Measurements from ENCODE around the gene PDP2. TPM values are rescaled to one million over a fixed set of nuclear protein-coding genes. Genes with fewer than 3 reads are reported as not detected.
"Not testable (repeated sequence)": the region's sequence is repeated elsewhere in the genome, so short reads cannot be mapped to it uniquely, and the experiment has no call there.

Gene PDP2
- total RNA-seq, 2 experiments from 2014 or later = 24.2 to 26.9 TPM

DNA sequence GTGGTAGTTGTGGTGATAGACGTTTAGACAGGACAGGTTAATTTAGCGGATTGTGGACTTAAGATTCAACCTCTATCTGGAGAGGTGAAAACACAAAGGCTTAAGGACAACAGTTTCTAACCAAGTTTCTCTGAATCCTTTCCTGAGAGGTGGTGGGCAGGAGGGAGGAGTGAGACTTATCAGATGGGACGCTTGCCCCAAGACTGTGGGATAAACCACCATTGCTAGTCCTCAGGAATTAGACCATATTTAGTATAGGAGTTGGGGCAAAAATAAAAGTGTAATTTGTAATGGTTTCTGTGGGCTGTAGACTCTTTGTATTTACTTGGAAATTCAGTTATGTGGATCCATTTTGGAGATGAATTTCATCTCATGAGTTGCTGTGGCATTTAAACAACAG is 6.6 kb downstream of the PDP2 start:
- peaks cover 49% of the 10 kb centered on the region for H3K36me3 Mint-ChIP-seq (ENCODE audit: low read depth)
- ChIA-PET CTCF (interaction anchor here (1.0 to 1.5 kb wide), 2 partner anchors 9 to 23 kb away, joined by 5 to 6 read pairs; no protein-coding TSS in a partner anchor), POLR2A (no interaction called here)
- no peak overlapping the region for H3K27ac Mint-ChIP-seq
- H3K9me3 Mint-ChIP-seq (ENCODE audit: insufficient read depth) = no peaks in the 10 kb centered on the region
- no peak overlapping the region for H3K4me3 Mint-ChIP-seq
- no peak for DNase-seq
- no peaks in the 10 kb centered on the region for H3K27me3 Mint-ChIP-seq (ENCODE audit: low read depth)
- ATAC-seq = no peak
- peaks cover 50% of the 10 kb centered on the region for H3K4me1 Mint-ChIP-seq (ENCODE audit: low read depth)

DNA sequence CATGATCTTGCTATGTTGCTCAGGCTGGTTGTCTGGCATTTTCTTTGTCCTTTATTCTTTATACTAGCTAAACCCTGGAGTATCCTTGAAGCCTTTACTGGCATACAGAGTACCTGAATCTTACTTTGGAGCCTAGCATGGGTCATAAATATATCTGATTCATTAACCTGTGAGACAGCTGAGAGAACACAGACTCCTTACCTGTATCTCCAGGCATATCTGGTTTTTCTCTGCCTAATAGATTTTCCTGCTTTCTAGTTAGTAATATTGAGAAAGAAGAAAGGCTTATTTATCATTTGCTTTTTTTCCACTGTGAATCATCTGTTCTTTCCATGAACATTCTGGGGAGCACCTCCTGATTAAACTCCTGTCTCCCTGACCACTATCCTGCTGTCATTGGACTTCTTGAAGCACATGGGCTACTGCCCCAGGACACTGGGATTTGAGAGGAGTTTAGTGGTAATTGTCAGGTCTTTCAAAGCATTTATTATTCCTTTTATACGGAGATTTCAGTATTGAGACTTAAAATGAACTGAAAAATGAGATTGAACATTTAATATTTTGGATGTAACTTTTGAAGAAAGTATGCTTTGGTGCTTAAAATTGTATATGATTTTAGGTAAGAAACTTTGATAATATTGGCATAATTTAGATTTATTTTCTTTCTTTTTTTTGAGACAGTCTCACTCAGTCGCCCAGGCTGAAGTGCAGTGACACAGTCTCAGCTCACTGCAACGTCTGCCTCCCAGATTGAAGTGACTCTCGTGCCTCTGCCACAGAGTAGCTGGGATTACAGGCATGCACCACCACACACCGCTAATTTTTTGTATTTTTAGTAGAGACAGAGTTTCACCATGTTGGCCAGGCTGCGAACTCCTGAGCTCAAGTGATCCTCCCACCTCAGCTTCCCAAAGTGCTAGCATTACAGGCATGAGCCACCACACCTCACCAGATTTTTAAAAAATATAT is 8.6 kb downstream of the PDP2 start:
- POLR2A ChIA-PET = no interaction called here
- H3K27ac Mint-ChIP-seq = no peak overlapping the region
- no peak overlapping the region for H3K4me3 Mint-ChIP-seq
- peaks cover 52% of the 10 kb centered on the region for H3K36me3 Mint-ChIP-seq (ENCODE audit: low read depth)
- no peaks in the 10 kb centered on the region for H3K27me3 Mint-ChIP-seq (ENCODE audit: low read depth)
- H3K4me1 Mint-ChIP-seq (ENCODE audit: low read depth) = peaks cover 49% of the 10 kb centered on the region
- no peaks in the 10 kb centered on the region for H3K9me3 Mint-ChIP-seq (ENCODE audit: insufficient read depth)
- ATAC-seq = no peak
- CTCF ChIA-PET = interaction anchor here (0.7 to 0.8 kb wide), 2 partner anchors 9 to 16 kb away, joined by 3 read pairs; partner anchors contain the start of gene PDP2
- DNase-seq = no peak

DNA sequence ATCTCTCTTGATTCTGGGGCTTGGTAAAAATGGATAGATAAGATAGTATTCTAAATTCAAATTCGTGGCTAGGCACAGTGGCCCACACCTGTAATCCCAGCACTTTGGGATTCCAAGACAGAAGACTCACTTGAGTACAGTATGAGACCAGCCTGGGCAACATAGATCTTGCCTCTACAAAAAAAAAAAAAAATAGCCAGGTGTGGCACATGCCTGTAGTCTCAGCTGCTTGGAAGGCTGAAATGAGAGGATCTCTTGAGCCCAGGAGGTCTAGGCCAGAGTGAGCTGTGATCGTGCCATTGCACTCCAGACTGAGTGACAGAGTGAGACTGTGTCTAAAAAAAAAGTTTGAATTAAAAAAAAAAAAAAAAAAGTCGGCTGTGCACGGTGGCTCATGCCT is 9.3 kb downstream of the PDP2 start:
- CTCF ChIA-PET = interaction anchor here (1.7 kb wide), 1 partner anchor 39 kb away, joined by 7 read pairs; no protein-coding TSS in a partner anchor
- H3K27ac Mint-ChIP-seq = no peak overlapping the region

DNA sequence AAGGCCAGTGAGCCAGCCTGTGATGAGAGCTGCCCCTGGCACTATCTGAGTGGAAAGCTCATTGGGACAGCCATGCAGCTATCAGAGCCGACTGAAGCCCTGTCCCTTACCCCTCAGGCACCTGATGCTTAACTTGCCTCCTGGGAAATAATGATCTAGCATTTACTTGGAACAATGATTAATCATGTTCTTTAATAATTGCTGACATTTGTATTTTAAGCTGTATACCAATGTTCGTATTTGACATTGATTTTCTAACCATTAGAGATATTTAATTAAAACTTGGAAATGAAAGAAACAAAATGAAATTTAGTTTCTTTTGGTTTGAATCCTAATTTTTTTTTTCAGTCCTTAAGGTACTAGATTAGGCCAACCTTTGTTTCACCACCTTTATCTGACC is 10.5 kb downstream of the PDP2 start:
- H3K27me3 Mint-ChIP-seq (ENCODE audit: low read depth) = no peaks in the 10 kb centered on the region
- no peak for DNase-seq
- no peak for ATAC-seq
- POLR2A ChIA-PET = interaction anchor here (0.7 kb wide), 1 partner anchor 85 kb away, joined by 4 read pairs; no protein-coding TSS in a partner anchor
- H3K27ac Mint-ChIP-seq = no peak overlapping the region
- CTCF ChIA-PET = interaction anchor here (0.8 to 4.2 kb wide), 10 partner anchors 9 to 139 kb away, joined by 3 to 30 read pairs (median 5); partner anchors contain the start of genes DYNC1LI2, NAE1 and PDP2
- H3K4me3 Mint-ChIP-seq = no peak overlapping the region
- peaks cover 46% of the 10 kb centered on the region for H3K4me1 Mint-ChIP-seq (ENCODE audit: low read depth)
- H3K36me3 Mint-ChIP-seq (ENCODE audit: low read depth) = peaks cover 36% of the 10 kb centered on the region
- no peaks in the 10 kb centered on the region for H3K9me3 Mint-ChIP-seq (ENCODE audit: insufficient read depth)

More for the DNA sequence above, 9.3 kb downstream of the PDP2 start:
- DNase-seq (no peak), ATAC-seq (no peak)
- peaks cover 46% of the 10 kb centered on the region for H3K36me3 Mint-ChIP-seq (ENCODE audit: low read depth)
- H3K27me3 Mint-ChIP-seq (ENCODE audit: low read depth) = no peaks in the 10 kb centered on the region
- H3K4me3 Mint-ChIP-seq = no peak overlapping the region
- H3K4me1 Mint-ChIP-seq (ENCODE audit: low read depth) = peaks cover 51% of the 10 kb centered on the region
- H3K9me3 Mint-ChIP-seq (ENCODE audit: insufficient read depth) = no peaks in the 10 kb centered on the region
- POLR2A ChIA-PET = no interaction called here

DNA sequence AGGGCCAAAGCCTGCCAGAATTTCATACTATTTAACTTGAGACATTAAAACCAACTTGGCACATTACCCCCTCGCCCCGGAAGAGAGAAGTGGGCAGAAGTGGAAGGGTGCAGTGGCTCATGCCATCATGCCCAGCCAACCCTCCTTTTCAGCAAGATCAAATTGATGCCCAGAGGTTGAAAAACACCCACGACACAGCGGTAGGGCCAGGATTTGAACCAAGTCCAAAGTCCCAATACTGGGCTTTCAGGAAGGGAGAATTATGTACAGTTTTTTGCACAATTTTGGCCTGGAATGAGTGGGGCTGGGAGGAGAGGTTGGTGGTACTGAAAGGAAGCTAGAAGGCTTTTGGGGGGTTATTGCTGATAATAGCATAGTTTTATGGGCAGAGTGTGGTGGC is 11.0 kb downstream of the PDP2 start:
- ATAC-seq = no peak
- ChIA-PET CTCF (interaction anchor here (1.3 to 6.7 kb wide), 8 partner anchors 10 to 140 kb away, joined by 3 to 94 read pairs (median 12); partner anchors contain the start of genes DYNC1LI2, NAE1, PDP2 and RRAD), POLR2A (interaction anchor here (0.7 kb wide), 1 partner anchor 84 kb away, joined by 4 read pairs; no protein-coding TSS in a partner anchor)
- Mint-ChIP-seq H3K36me3 (ENCODE audit: low read depth) (peaks cover 34% of the 10 kb centered on the region), H3K9me3 (ENCODE audit: insufficient read depth) (no peaks in the 10 kb centered on the region), H3K27me3 (ENCODE audit: low read depth) (no peaks in the 10 kb centered on the region), H3K4me3 (no peak overlapping the region), H3K4me1 (ENCODE audit: low read depth) (peaks cover 44% of the 10 kb centered on the region), H3K27ac (peak overlapping the region; percentile 62)
- DNase-seq = no peak

DNA sequence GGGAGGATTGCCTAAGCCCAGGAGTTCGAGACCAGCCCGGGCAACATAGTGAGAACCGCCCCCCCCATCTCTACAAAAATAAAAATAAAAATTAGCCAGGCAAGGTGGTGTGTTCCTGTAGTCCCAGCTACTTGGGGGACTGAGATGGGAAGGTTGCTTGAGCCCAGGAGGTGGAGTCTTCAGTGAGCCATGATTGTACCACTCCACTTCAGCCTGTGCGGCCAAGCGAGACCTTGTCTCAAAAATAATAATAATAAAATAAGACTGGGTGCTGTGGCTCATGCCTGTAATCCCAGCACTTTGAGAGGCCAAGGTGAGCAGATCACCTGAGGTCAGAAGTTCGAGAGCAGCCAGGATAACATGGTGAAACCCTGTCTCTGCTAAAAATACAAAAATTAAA is 11.5 kb downstream of the PDP2 start:
- H3K27ac Mint-ChIP-seq = no peak overlapping the region
- H3K36me3 Mint-ChIP-seq (ENCODE audit: low read depth) = peaks cover 29% of the 10 kb centered on the region
- DNase-seq (no peak), ATAC-seq (no peak)
- H3K4me1 Mint-ChIP-seq (ENCODE audit: low read depth) = peaks cover 39% of the 10 kb centered on the region
- H3K27me3 Mint-ChIP-seq (ENCODE audit: low read depth) = no peaks in the 10 kb centered on the region
- POLR2A ChIA-PET = no interaction called here
- no peak overlapping the region for H3K4me3 Mint-ChIP-seq
- CTCF ChIA-PET = interaction anchor here (0.6 to 6.7 kb wide), 9 partner anchors 10 to 209 kb away, joined by 3 to 94 read pairs (median 11); partner anchors contain the start of genes DYNC1LI2, PDP2 and RRAD
- H3K9me3 Mint-ChIP-seq (ENCODE audit: insufficient read depth) = no peaks in the 10 kb centered on the region

DNA sequence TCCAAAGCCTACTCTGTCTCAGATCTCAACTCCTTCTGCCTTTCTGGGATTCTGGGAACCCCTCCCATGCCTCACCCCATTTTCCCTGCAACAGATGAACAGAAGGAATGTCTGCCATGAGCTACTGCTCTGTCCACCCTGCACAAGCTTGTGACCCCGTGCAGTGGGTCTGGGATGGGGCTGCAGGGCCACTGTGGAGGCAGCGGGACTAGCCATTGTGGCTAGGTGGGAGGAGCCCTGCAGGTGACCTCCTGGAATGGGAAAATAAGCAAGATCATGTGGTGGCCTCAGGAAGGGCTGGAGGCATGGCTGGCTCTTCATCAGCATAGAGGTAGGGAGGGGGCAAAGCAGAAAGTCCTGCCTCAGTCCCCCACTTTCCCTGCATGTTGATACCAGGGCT is 13.7 kb downstream of the PDP2 start:
- Mint-ChIP-seq H3K27me3 (ENCODE audit: low read depth) (no peaks in the 10 kb centered on the region), H3K27ac (peak overlapping the region; percentile 51), H3K4me1 (ENCODE audit: low read depth) (peaks cover 26% of the 10 kb centered on the region), H3K36me3 (ENCODE audit: low read depth) (peaks cover 12% of the 10 kb centered on the region), H3K4me3 (no peak overlapping the region), H3K9me3 (ENCODE audit: insufficient read depth) (no peaks in the 10 kb centered on the region)
- DNase-seq (no peak), ATAC-seq (no peak)
- ChIA-PET CTCF (interaction anchor here (1.7 to 6.7 kb wide), 9 partner anchors 11 to 119 kb away, joined by 4 to 94 read pairs (median 17); partner anchors contain the start of gene RRAD), POLR2A (interaction anchor here (1.3 kb wide), 1 partner anchor 39 kb away, joined by 9 read pairs; no protein-coding TSS in a partner anchor)

DNA sequence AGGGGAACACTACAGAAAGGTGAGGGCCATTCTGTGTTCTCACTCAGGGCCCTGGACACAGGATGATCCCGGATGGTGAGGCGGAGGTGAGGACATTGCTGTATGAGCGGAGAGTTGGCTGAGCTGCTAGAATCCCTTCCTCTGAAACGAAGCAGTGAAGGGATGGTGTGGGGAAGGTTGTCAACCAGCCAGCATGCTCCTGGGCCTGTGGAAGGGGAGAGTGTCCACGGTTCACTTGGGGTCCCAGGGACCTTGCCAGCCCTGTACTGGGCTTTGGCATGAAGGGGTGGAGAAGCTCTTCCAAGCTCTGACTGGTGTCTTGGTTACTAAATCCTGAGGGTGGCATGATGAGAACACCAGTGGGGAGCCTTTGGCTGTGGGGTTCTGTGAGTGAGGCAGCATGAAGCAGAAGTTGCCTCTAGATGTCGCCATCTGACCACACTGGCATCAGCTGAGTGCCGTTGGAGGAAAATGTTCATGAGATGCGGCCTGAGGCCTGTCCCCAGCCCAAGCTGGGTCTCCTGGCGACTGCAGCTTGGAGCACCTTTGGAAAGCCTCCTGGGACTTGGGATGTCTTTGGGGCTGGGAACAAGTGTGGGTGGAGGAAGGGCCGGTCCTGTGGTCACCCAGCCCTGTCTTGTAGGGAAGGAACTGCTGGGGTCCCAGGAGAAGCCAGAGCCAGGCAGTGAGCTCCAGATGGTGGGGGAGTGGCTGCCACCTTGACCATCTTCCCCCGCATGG is 14.8 kb downstream of the PDP2 start:
- DNase-seq (peak; percentile 82), ATAC-seq (peak; percentile 94)
- Mint-ChIP-seq H3K4me1 (ENCODE audit: low read depth) (peaks cover 22% of the 10 kb centered on the region), H3K9me3 (ENCODE audit: insufficient read depth) (no peaks in the 10 kb centered on the region), H3K27ac (peak overlapping the region; percentile 51), H3K4me3 (no peak overlapping the region), H3K27me3 (ENCODE audit: low read depth) (no peaks in the 10 kb centered on the region), H3K36me3 (ENCODE audit: low read depth) (peaks cover 8% of the 10 kb centered on the region)
- ChIA-PET CTCF (interaction anchor here (0.7 to 6.7 kb wide), 33 partner anchors 9 to 290 kb away, joined by 3 to 94 read pairs (median 5); partner anchors contain the start of genes CDH16, CES3, NAE1 and PDP2), POLR2A (interaction anchor here (0.9 to 1.4 kb wide), 3 partner anchors 10 to 33 kb away, joined by 3 to 8 read pairs (median 3); no protein-coding TSS in a partner anchor)

DNA sequence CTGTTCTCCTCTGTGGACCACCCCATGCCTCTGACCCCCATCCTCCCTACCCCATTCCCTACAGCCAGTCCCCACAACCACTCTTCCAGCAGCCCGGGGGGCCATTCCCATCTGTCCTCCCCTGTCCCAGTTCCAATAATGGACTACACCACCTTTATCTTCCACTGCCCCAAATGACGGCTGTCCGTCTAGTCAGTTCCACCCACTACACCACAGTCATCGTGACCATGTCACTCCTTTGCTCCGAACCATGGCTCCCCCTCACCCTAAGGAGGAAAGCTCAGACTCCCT is 15.3 kb downstream of the PDP2 start:
- no peak for ATAC-seq
- Mint-ChIP-seq H3K27ac (no peak overlapping the region), H3K4me1 (ENCODE audit: low read depth) (peaks cover 22% of the 10 kb centered on the region), H3K27me3 (ENCODE audit: low read depth) (no peaks in the 10 kb centered on the region), H3K36me3 (ENCODE audit: low read depth) (peaks cover 8% of the 10 kb centered on the region), H3K9me3 (ENCODE audit: insufficient read depth) (no peaks in the 10 kb centered on the region), H3K4me3 (no peak overlapping the region)
- no peak for DNase-seq
- CTCF ChIA-PET = interaction anchor here (0.7 to 6.7 kb wide), 33 partner anchors 9 to 290 kb away, joined by 3 to 94 read pairs (median 5); partner anchors contain the start of genes CDH16, CES3, NAE1 and PDP2
- POLR2A ChIA-PET = interaction anchor here (0.9 to 1.4 kb wide), 3 partner anchors 9 to 33 kb away, joined by 3 to 8 read pairs (median 3); no protein-coding TSS in a partner anchor

DNA sequence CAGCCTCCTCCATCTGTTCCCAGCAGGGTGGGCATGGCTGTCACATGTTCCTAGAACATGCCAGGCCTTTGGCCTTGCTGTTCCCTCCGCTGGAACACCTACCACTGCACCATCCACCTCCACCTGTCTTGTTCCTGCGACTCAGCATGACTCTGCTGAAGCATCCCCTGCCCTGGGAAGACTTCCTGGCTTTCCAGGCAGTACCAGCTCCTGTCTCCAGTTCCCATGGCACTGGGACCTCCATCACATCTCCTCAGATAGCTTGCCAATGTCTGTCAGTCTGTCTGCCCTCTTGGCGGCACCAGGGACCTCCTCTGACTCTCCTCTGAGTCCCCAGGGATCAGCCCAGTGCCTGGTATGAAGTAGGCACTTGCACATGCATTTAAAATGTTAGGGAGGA is 15.7 kb downstream of the PDP2 start:
- no peaks in the 10 kb centered on the region for H3K27me3 Mint-ChIP-seq (ENCODE audit: low read depth)
- DNase-seq = no peak
- CTCF ChIA-PET = interaction anchor here (0.9 to 6.7 kb wide), 20 partner anchors 9 to 261 kb away, joined by 3 to 94 read pairs (median 8); partner anchors contain the start of genes CDH16, CES3, PDP2 and RRAD
- ATAC-seq = no peak
- H3K9me3 Mint-ChIP-seq (ENCODE audit: insufficient read depth) = no peaks in the 10 kb centered on the region
- no peak overlapping the region for H3K27ac Mint-ChIP-seq
- peaks cover 22% of the 10 kb centered on the region for H3K4me1 Mint-ChIP-seq (ENCODE audit: low read depth)
- POLR2A ChIA-PET = interaction anchor here (1.4 kb wide), 1 partner anchor 33 kb away, joined by 8 read pairs; no protein-coding TSS in a partner anchor
- peaks cover 8% of the 10 kb centered on the region for H3K36me3 Mint-ChIP-seq (ENCODE audit: low read depth)
- H3K4me3 Mint-ChIP-seq = no peak overlapping the region

DNA sequence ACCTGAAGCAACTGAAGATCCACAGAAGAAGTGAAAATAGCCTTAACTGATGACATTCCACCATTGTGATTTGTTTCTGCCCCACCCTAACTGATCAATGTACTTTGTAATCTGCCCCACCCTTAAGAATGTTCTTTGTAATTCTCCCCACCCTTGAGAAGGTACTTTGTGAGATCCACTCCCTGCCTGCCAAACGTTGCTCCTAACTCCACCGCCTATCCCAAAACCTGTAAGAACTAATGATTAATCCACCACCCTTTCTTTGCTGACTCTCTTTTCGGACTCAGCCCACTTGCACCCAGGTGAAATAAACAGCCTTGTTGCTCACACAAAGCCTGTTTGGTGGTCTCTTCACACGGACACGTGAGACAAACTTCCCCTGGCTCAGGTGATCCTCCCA is 16.4 kb downstream of the PDP2 start:
- CTCF ChIA-PET = interaction anchor here (2.1 to 6.7 kb wide), 5 partner anchors 14 to 66 kb away, joined by 6 to 94 read pairs (median 13); partner anchors contain the start of genes NAE1 and RRAD
- H3K36me3 Mint-ChIP-seq (ENCODE audit: low read depth); DNase-seq; POLR2A ChIA-PET; H3K27me3 Mint-ChIP-seq (ENCODE audit: low read depth); H3K27ac Mint-ChIP-seq; H3K4me3 Mint-ChIP-seq; H3K9me3 Mint-ChIP-seq (ENCODE audit: insufficient read depth); ATAC-seq: not testable (repeated sequence)
- H3K4me1 Mint-ChIP-seq (ENCODE audit: low read depth) = peaks cover 22% of the 10 kb centered on the region
